B cell (primary cell): ENCODE data around the gene ARMC6. TPM values are rescaled to one million over a fixed set of nuclear protein-coding genes. Genes with fewer than 3 reads are reported as not detected.
A peak's percentile ranks its signal among the peaks of the same experiment; 100 is the strongest.

Experiments used
- ATAC-seq: fragments of 200-7000 bp; cut with Tn5 transposase; one replicate; pipeline ENCODE4 v1.10.0; 2021; ENCODE audit warnings: low read depth, mild to moderate bottlenecking, moderate number of reproducible peaks, moderate library complexity
- CTCF ChIA-PET: fragments of 350-600 bp; sonication (Branson Sonifier 250); formaldehyde crosslinking; loops from one replicate; lab custom pipeline; 2021; ENCODE audit warnings: antibody characterized with exemption, inconsistent platforms; lab: Charles Lee
- POLR2A ChIA-PET: fragments of 350-600 bp; sonication (Branson Sonifier 250); formaldehyde crosslinking; loops from one replicate; lab custom pipeline; 2021; ENCODE audit warnings: antibody characterized with exemption; lab: Charles Lee
- DNase-seq: peaks from one replicate; pipeline ENCODE4 v3.0.0; 2013
- H2AFZ ChIP-seq: 2 replicates; pipeline ENCODE4 v1.6.1; 2012; ENCODE audit warnings: mild to moderate bottlenecking, low read depth, low read length; ENCODE audit not compliant: insufficient read depth, poor library complexity, severe bottlenecking
- H3K27ac ChIP-seq, 2 donors: 1 replicate in 1 of 2; 2 replicates in 1 of 2; pipeline ENCODE4 v1.5.1; 2012 to 2013; ENCODE audit warnings: low read length in 2 of 2, mild to moderate bottlenecking in 2 of 2, moderate library complexity in 1 of 2
- H3K27me3 ChIP-seq, 4 experiments: fragments of 200-600 bp in 1 of 4; sonication (generic) in 1 of 4; replicated peaks in 1 of 4; 1 replicate in 2 of 4; 2 replicates in 2 of 4; pipeline versions ENCODE4 v1.6.1 to v1.7.0; 2013 to 2016; ENCODE audit warnings: low read length in 3 of 4, mild to moderate bottlenecking in 2 of 4, mixed read lengths in 1 of 4, moderate library complexity in 1 of 4; ENCODE audit not compliant: insufficient read depth in 4 of 4, control insufficient read depth in 3 of 4; ENCODE audit errors: control extremely low read depth in 1 of 4
- H3K36me3 ChIP-seq, 2 experiments: replicated peaks in 1 of 2; 1 replicate in 1 of 2; 2 replicates in 1 of 2; pipeline versions ENCODE4 v1.6.1 to v1.7.1; 2013; ENCODE audit warnings: low read length in 1 of 2; ENCODE audit not compliant: insufficient read depth in 2 of 2, control insufficient read depth in 1 of 2; ENCODE audit errors: control extremely low read depth in 1 of 2, extremely low read depth in 1 of 2
- H3K4me1 ChIP-seq, 2 donors: fragments of 200-600 bp in 1 of 2; sonication (generic) in 1 of 2; 1 replicate in 1 of 2; 2 replicates in 1 of 2; pipeline versions ENCODE4 v1.5.1 to v1.6.1; 2013 to 2017; ENCODE audit warnings: low read length in 2 of 2; ENCODE audit not compliant: control insufficient read depth in 2 of 2, insufficient read depth in 2 of 2
- H3K4me2 ChIP-seq: replicated peaks from 2 replicates; pipeline ENCODE3; 2012; ENCODE audit warnings: mild to moderate bottlenecking, low read depth, low read length; ENCODE audit not compliant: poor library complexity, severe bottlenecking
- H3K4me3 ChIP-seq, 5 experiments: fragments of 200-600 bp in 1 of 5; sonication (generic) in 1 of 5; 1 replicate in 3 of 5; 2 replicates in 2 of 5; pipeline versions ENCODE4 v1.5.1 to v1.7.0; 2011 to 2016; ENCODE audit warnings: low read length in 4 of 5, mild to moderate bottlenecking in 4 of 5, low read depth in 2 of 5, control low read depth in 1 of 5, moderate library complexity in 1 of 5; ENCODE audit not compliant: insufficient read depth in 1 of 5; ENCODE audit errors: control extremely low read depth in 1 of 5, extremely low read depth in 1 of 5
- H3K79me2 ChIP-seq: fragments of 200-600 bp; sonication (generic); one replicate; pipeline ENCODE4 v1.6.0; 2016; ENCODE audit warnings: low read length; ENCODE audit not compliant: control insufficient read depth, insufficient read depth
- H3K9ac ChIP-seq: fragments of 200-600 bp; sonication (generic); 2 replicates; pipeline ENCODE4 v1.6.1; 2017; ENCODE audit warnings: mild to moderate bottlenecking, low read length, moderate library complexity
- H3K9me3 ChIP-seq, 3 donors: one replicate each; pipeline versions ENCODE4 v1.6.1 to v1.7.1; 2013; ENCODE audit warnings: low read length in 2 of 3; ENCODE audit not compliant: control insufficient read depth in 2 of 3, insufficient read depth in 1 of 3; ENCODE audit errors: control extremely low read depth in 1 of 3
- H4K20me1 ChIP-seq: 2 replicates; pipeline ENCODE4 v1.6.0; 2012; ENCODE audit warnings: mild to moderate bottlenecking, low read length; ENCODE audit not compliant: insufficient read depth, control insufficient read depth, poor library complexity, severe bottlenecking
- H3K27ac Mint-ChIP-seq: one replicate; pipeline ENCODE4 v1.8.0; 2021; ENCODE audit warnings: mixed read lengths
- H3K27me3 Mint-ChIP-seq: one replicate; pipeline ENCODE4 v1.8.0; 2021; ENCODE audit warnings: mixed read lengths
- H3K4me1 Mint-ChIP-seq: one replicate; pipeline ENCODE4 v1.8.0; 2021; ENCODE audit warnings: mixed read lengths
- H3K4me3 Mint-ChIP-seq: one replicate; pipeline ENCODE4 v1.8.0; 2021; ENCODE audit warnings: mixed read lengths
- H3K9me3 Mint-ChIP-seq: one replicate; pipeline ENCODE4 v1.8.0; 2022; ENCODE audit warnings: mixed read lengths; ENCODE audit not compliant: insufficient read depth
- CTCF ChIP-seq: fragments of 200-600 bp; IDR thresholded peaks from one replicate; pipeline ENCODE4 v1.8.0; 2022; ENCODE audit warnings: antibody characterized with exemption, mild to moderate bottlenecking
- EZH2 ChIP-seq: IDR thresholded peaks from 2 replicates; pipeline ENCODE4 v1.6.1; 2012; ENCODE audit warnings: borderline replicate concordance, low read depth, mild to moderate bottlenecking, moderate library complexity, low read length; ENCODE audit not compliant: insufficient read depth, poor library complexity, severe bottlenecking
- WGBS: methylation state at CpG from one replicate; pipeline ENCODE4 v1.1.5; 2013; ENCODE audit warnings: missing lambda C conversion rate; ENCODE audit not compliant: insufficient coverage; 5-methylcytosine and 5-hydroxymethylcytosine counted together
- intact Hi-C: fragments of 100-400 bp; cut with micrococcal nuclease; formaldehyde crosslinking; loops from one replicate; pipeline ENCODE4 v1.10.0; 2022
- polyA plus RNA-seq: library from polyadenylated mRNA; depleted of rRNA; stranded (reverse); fragments of >200 nt; gene quantifications from 2 replicates; pipeline ENCODE4 v1.2.3, GENCODE V29; 2012
- total RNA-seq, 2 donors: library from RNA; stranded (reverse); fragments of 120-200 nt in 1 of 2; gene quantifications; 1 replicate in 1 of 2; 2 replicates in 1 of 2; pipeline versions ENCODE4 v1.2.3 to v1.2.4, GENCODE V29; 2013 to 2022

Gene ARMC6
- total and polyA plus RNA-seq, 2 donors (not counting 1 experiment from before 2014, with no cell fraction given), result 15.2 to 27.6 TPM

GRCh38 chr19:19064098-19064722 lies 30.8 kb downstream of the ARMC6 start:
- Histone ChIP-seq H2AFZ (peak overlapping the region; percentile 76), H3K4me3 (peak overlapping the region; percentile 78 to 97 (median 84)), H3K9me3 (peaks cover 0 to 3% (median 0%) of the 10 kb centered on the region in 3 donors), H3K9ac (peak overlapping the region; percentile 91), H3K27ac (peak overlapping the region; percentile 71 to 83), H3K4me1 (peaks cover 35 to 48% of the 10 kb centered on the region in 2 donors), H3K4me2 (peak overlapping the region; percentile 99), H3K36me3 (no peaks in the 10 kb centered on the region), H4K20me1 (no peaks in the 10 kb centered on the region), H3K27me3 (no peaks in the 10 kb centered on the region), H3K79me2 (peaks cover 51% of the 10 kb centered on the region)
- Mint-ChIP-seq H3K4me1 (peaks cover 45% of the 10 kb centered on the region), H3K9me3 (no peaks in the 10 kb centered on the region), H3K27ac (peak overlapping the region; percentile 92), H3K27me3 (no peaks in the 10 kb centered on the region), H3K4me3 (peak overlapping the region; percentile 91)
- TF ChIP-seq CTCF (peak; percentile 70), EZH2 (no peak)
- CTCF ChIA-PET, result interaction anchor here (0.7 to 2.1 kb wide), 9 partner anchors 10 to 110 kb away, joined by 3 to 11 read pairs (median 5); no protein-coding TSS in a partner anchor
- ATAC-seq (peak; percentile 9), DNase-seq (no peak)
- WGBS, result 0% methylated on average over 24 of the region's 29 CpGs
- POLR2A ChIA-PET, result interaction anchor here (0.8 to 1.6 kb wide), 2 partner anchors 52 to 128 kb away, joined by 3 to 5 read pairs; partner anchors contain the start of genes BORCS8 and RFXANK
- intact Hi-C loops, result no loop called here
